MM.1S (cell line): ENCODE results near the gene NME4.

Experiments used
- DNase-seq: peaks from one replicate; pipeline ENCODE4 v3.0.0-alpha.2; 2015
- H2AFZ ChIP-seq: fragments of 300-600 bp; sonication (generic); 2 replicates; pipeline ENCODE4 v1.6.0; 2016; ENCODE audit warnings: antibody characterized with exemption, low read length
- H3F3A ChIP-seq: fragments of 300-600 bp; sonication (generic); 2 replicates; pipeline ENCODE4 v1.6.1; 2016; ENCODE audit warnings: mild to moderate bottlenecking, antibody characterized with exemption, low read length, moderate library complexity, mixed read lengths; ENCODE audit not compliant: insufficient read depth
- H3K27ac ChIP-seq: fragments of 300-600 bp; sonication (generic); 2 replicates; pipeline ENCODE4 v1.5.1; 2016; ENCODE audit warnings: mild to moderate bottlenecking, low read length
- H3K27me3 ChIP-seq: fragments of 300-600 bp; sonication (generic); replicated peaks from 2 replicates; pipeline ENCODE4 v1.6.0; 2016; ENCODE audit warnings: low read length; ENCODE audit not compliant: insufficient read depth
- H3K36me3 ChIP-seq: fragments of 300-600 bp; sonication (generic); replicated peaks from 2 replicates; pipeline ENCODE4 v1.6.1; 2016; ENCODE audit warnings: mild to moderate bottlenecking, low read length, mixed read lengths; ENCODE audit not compliant: insufficient read depth
- H3K4me1 ChIP-seq: fragments of 300-600 bp; sonication (generic); 2 replicates; pipeline ENCODE4 v1.6.1; 2016; ENCODE audit warnings: low read length, mixed read lengths
- H3K4me2 ChIP-seq: fragments of 300-600 bp; sonication (generic); 2 replicates; pipeline ENCODE4 v1.6.0; 2016; ENCODE audit warnings: low read depth, low read length
- H3K4me3 ChIP-seq: fragments of 300-600 bp; sonication (generic); 2 replicates; pipeline ENCODE4 v1.5.1; 2016; ENCODE audit warnings: low read length, mixed read lengths
- H3K79me2 ChIP-seq: fragments of 300-600 bp; sonication (generic); 2 replicates; pipeline ENCODE4 v1.6.1; 2016; ENCODE audit warnings: mixed run types, low read length, mixed read lengths
- H3K9ac ChIP-seq: fragments of 300-600 bp; sonication (generic); 2 replicates; pipeline ENCODE4 v1.6.1; 2016; ENCODE audit warnings: low read length, mixed read lengths
- H3K9me2 ChIP-seq: fragments of 300-600 bp; sonication (generic); replicated peaks from 2 replicates; pipeline ENCODE4 v1.6.1; 2016; ENCODE audit warnings: mild to moderate bottlenecking, low read length, mixed read lengths; ENCODE audit not compliant: insufficient read depth
- H3K9me3 ChIP-seq: fragments of 300-600 bp; sonication (generic); replicated peaks from 2 replicates; pipeline ENCODE4 v1.6.1; 2016; ENCODE audit warnings: mild to moderate bottlenecking, low read length, mixed read lengths; ENCODE audit not compliant: insufficient read depth
- H4K20me1 ChIP-seq: fragments of 300-600 bp; sonication (generic); 2 replicates; pipeline ENCODE4 v1.6.1; 2016; ENCODE audit warnings: mild to moderate bottlenecking, low read length, moderate library complexity, mixed read lengths; ENCODE audit not compliant: insufficient read depth
- CTCF ChIP-seq: fragments of 300-600 bp; sonication (generic); IDR thresholded peaks from 2 replicates; pipeline ENCODE4 v1.5.1; 2016; ENCODE audit warnings: antibody characterized with exemption, low read length, mixed read lengths
- EZH2 ChIP-seq: fragments of 300-600 bp; sonication (generic); optimal IDR thresholded peaks from 2 replicates; pipeline ENCODE3; 2017; ENCODE audit warnings: low read depth, mild to moderate bottlenecking, antibody characterized with exemption, low read length, mixed read lengths
- EZH2phosphoT487 ChIP-seq: fragments of 300-600 bp; sonication (generic); IDR thresholded peaks from 2 replicates; pipeline ENCODE4 v1.6.1; 2018; ENCODE audit warnings: antibody characterized with exemption, low read length

NME4 gene

GRCh38 chr16:380762-381011, 16.3 kb upstream of the NME4 start:
- no peaks in the 10 kb centered on the region for H3F3A ChIP-seq
- no peaks in the 10 kb centered on the region for H3K9me3 ChIP-seq
- TF ChIP-seq EZH2 (no peak), EZH2phosphoT487 (no peak), CTCF (no peak)
- no peak for DNase-seq
- no peak overlapping the region for H3K27ac ChIP-seq
- no peaks in the 10 kb centered on the region for H3K27me3 ChIP-seq
- H3K9ac ChIP-seq, result peak overlapping the region; percentile 74; the same call in 1 of the 2 replicates
- no peaks in the 10 kb centered on the region for H4K20me1 ChIP-seq
- H3K4me2 ChIP-seq, result peak overlapping the region; percentile 96
- H3K4me1 ChIP-seq, result 0 out of 2 replicates have a peak, but pooled peaks cover 3% of the 10 kb centered on the region
- H3K36me3 ChIP-seq, result no peaks in the 10 kb centered on the region
- peak overlapping the region; percentile 82 for H3K4me3 ChIP-seq
- H3K9me2 ChIP-seq, result no peaks in the 10 kb centered on the region
- H3K79me2 ChIP-seq, result peaks cover 29% of the 10 kb centered on the region
- H2AFZ ChIP-seq, result no peak overlapping the region; the same call in 1 of the 2 replicates

GRCh38 chr16:381012-381788, 15.8 kb upstream of the NME4 start:
- peaks cover 5% of the 10 kb centered on the region for H3F3A ChIP-seq
- H3K4me1 ChIP-seq, result peaks cover 8% of the 10 kb centered on the region
- no peaks in the 10 kb centered on the region for H4K20me1 ChIP-seq
- H3K79me2 ChIP-seq, result peaks cover 29% of the 10 kb centered on the region
- H3K9ac ChIP-seq, result peak overlapping the region; percentile 74
- H3K27ac ChIP-seq, result no peak overlapping the region
- TF ChIP-seq EZH2, result no peak
- TF ChIP-seq CTCF, result no peak
- no peak for TF ChIP-seq EZH2phosphoT487
- DNase-seq, result no peak
- peak overlapping the region; percentile 96 for H3K4me2 ChIP-seq
- H3K4me3 ChIP-seq, result peak overlapping the region; percentile 82
- peak overlapping the region; percentile 65 for H2AFZ ChIP-seq
- H3K9me3 ChIP-seq, result no peaks in the 10 kb centered on the region
- no peaks in the 10 kb centered on the region for H3K9me2 ChIP-seq
- no peaks in the 10 kb centered on the region for H3K36me3 ChIP-seq
- H3K27me3 ChIP-seq, result no peaks in the 10 kb centered on the region

- Histone ChIP-seq H3K4me3 (peak within 1 kb of the TSS; percentile 90), H3K27ac (no peak within 1 kb of the TSS), H3K4me1 (peaks cover 16% of the 10 kb centered on the region), H3K79me2 (peaks cover 29% of the 10 kb centered on the region), H4K20me1 (no peaks in the 10 kb centered on the region), H3F3A (peaks cover 13% of the 10 kb centered on the region), H3K9ac (peak within 1 kb of the TSS; percentile 77), H3K9me3 (no peaks in the 10 kb centered on the region), H3K36me3 (no peaks in the 10 kb centered on the region), H2AFZ (peak within 1 kb of the TSS; percentile 93), H3K27me3 (no peaks in the 10 kb centered on the region), H3K4me2 (peak within 1 kb of the TSS; percentile 100), H3K9me2 (no peaks in the 10 kb centered on the region)
- no peak for TF ChIP-seq CTCF
- TF ChIP-seq EZH2, result no peak
- TF ChIP-seq EZH2phosphoT487, result no peak
- peak; percentile 76 for DNase-seq
Observed at GRCh38 chr16:381789-382717, 14.9 kb upstream of the NME4 start, which contains the start of gene PGAP6. PGAP6 (minus strand) TSS chr16:381978; CDS start chr16:381821, 157 bp downstream.
